Psoas muscle (tissue), 8 donors: ENCODE data around the gene ZNF814. TPM values are rescaled to one million over a fixed set of nuclear protein-coding genes. Genes with fewer than 3 reads are reported as not detected.
"Not testable (repeated sequence)": the region's sequence is repeated elsewhere in the genome, so short reads cannot be mapped to it uniquely, and the experiment has no call there.

ENCODE experiments used
- ATAC-seq, 4 donors: fragments of 200-7000 bp; cut with Tn5 transposase; one replicate each; pipeline ENCODE4 v1.9.1; 2020; ENCODE audit warnings: moderate library complexity in 3 of 4, mild to moderate bottlenecking in 2 of 4
- DNase-seq, 2 donors: peaks; one replicate each; pipeline ENCODE4 v3.0.0-alpha.2; 2020
- H3K27ac ChIP-seq: fragments of 200-600 bp; one replicate; pipeline ENCODE4 v1.8.0; 2022
- H3K27me3 ChIP-seq, 3 donors: fragments of 200-600 bp in 1 of 3; one replicate each; pipeline versions ENCODE4 v1.6.1 to v1.8.0; 2013 to 2022; ENCODE audit warnings: low read length in 2 of 3, mild to moderate bottlenecking in 2 of 3, moderate library complexity in 1 of 3; ENCODE audit not compliant: insufficient read depth in 3 of 3
- H3K36me3 ChIP-seq, 2 donors: fragments of 200-600 bp in 1 of 2; one replicate each; pipeline versions ENCODE4 v1.6.1 to v1.8.0; 2013 to 2022; ENCODE audit warnings: low read depth in 1 of 2, mild to moderate bottlenecking in 1 of 2, moderate library complexity in 1 of 2; ENCODE audit not compliant: insufficient read depth in 1 of 2
- H3K4me1 ChIP-seq: fragments of 200-600 bp; one replicate; pipeline ENCODE4 v1.8.0; 2022
- H3K4me3 ChIP-seq: fragments of 200-600 bp; one replicate; pipeline ENCODE4 v1.8.0; 2022; ENCODE audit warnings: mild to moderate bottlenecking
- H3K9me3 ChIP-seq: fragments of 200-600 bp; one replicate; pipeline ENCODE4 v1.8.0; 2022
- CTCF ChIP-seq: fragments of 200-600 bp; IDR thresholded peaks from one replicate; pipeline ENCODE4 v1.8.0; 2022; ENCODE audit warnings: antibody characterized with exemption
- WGBS, 3 donors: extraction: QIAGEN DNeasy Blood & Tissue Kit; methylation state at CpG; one replicate each; pipeline versions ENCODE4 v1.1.6 to v1.1.7; 2013; 5-methylcytosine and 5-hydroxymethylcytosine counted together
- intact Hi-C, 2 donors: fragments of 100-400 bp; cut with DNase I; formaldehyde crosslinking; loops; one replicate each; pipeline versions ENCODE4 v1.11.0 to v1.14.2; 2022
- polyA plus RNA-seq, 3 donors: library from polyadenylated mRNA; stranded (reverse); fragments of 200-250 nt; gene quantifications; one replicate each; pipeline ENCODE4 v1.2.3, GENCODE V29; 2013
- total RNA-seq, 4 donors: library from RNA; stranded (reverse); fragmentation: NEBNext Ultra II Directional in 2 of 4; extraction: Animal tissue kit (Norgen Biotek cat#: 25700) in 2 of 4; gene quantifications; one replicate each; pipeline versions ENCODE4 v1.2.1 to v1.2.4, GENCODE V29; 2021 to 2023
- donor health status: healthy with polysubstance abuse.
- donor health status: DM: no; HTN: no; CAD: no; lungs with moderate emphysema.
- donor health status: Bipolar disorder and iron deficiency.
- donor health status: healthy.
- donor health status: DM: yes; HTN: yes; CAD: no.
- donor health status: DM: no; HTN: no; CAD: no.
- donor health status: DM: no; HTN: no; CAD: no.
- donor health status: DM: yes; HTN: yes; CAD: no.

Gene ZNF814
- total and polyA plus RNA-seq, 7 donors, result 5.3 to 12.1 (median 8.6) TPM

- ATAC-seq, result no peak
- no peaks in the 10 kb centered on the region for H3K27me3 ChIP-seq
- intact Hi-C loops, result loop anchor here in 1 of 2 donors (10.0 kb wide), 1 partner anchor 190 kb away; the partner anchor contains the start of gene ZNF671
- H3K4me3 ChIP-seq, result no peak overlapping the region
- TF ChIP-seq CTCF, result no peak
- H3K36me3 ChIP-seq, result peaks cover 0 to 27% of the 10 kb centered on the region in 2 donors
- WGBS, 3 donors, result 92 to 98% (median 94%) methylated on average over 3 of the region's 3 CpGs
- peaks cover 12% of the 10 kb centered on the region for H3K9me3 ChIP-seq
- H3K27ac ChIP-seq, result no peak overlapping the region
- peaks cover 9% of the 10 kb centered on the region for H3K4me1 ChIP-seq
- DNase-seq, result no peak
These were observed 25.7 kb upstream of the ZNF814 start for GRCh38 chr19:57914531-57914930.

GRCh38 chr19:57907394-57907793 lies 18.6 kb upstream of the ZNF814 start:
- ATAC-seq (no peak), DNase-seq (no peak)
- WGBS, 3 donors, result 90 to 94% (median 94%) methylated on average over 3 of the region's 3 CpGs
- H3K27ac ChIP-seq, result no peak overlapping the region
- peaks cover 10% of the 10 kb centered on the region for H3K9me3 ChIP-seq
- H3K4me1 ChIP-seq, result no peaks in the 10 kb centered on the region
- H3K36me3 ChIP-seq, result peaks cover 3 to 42% of the 10 kb centered on the region in 2 donors
- no peaks in the 10 kb centered on the region for H3K27me3 ChIP-seq
- no peak for TF ChIP-seq CTCF
- no peak overlapping the region for H3K4me3 ChIP-seq
- intact Hi-C loops, result no loop called here

- no peak for TF ChIP-seq CTCF
- Histone ChIP-seq H3K4me1 (no peaks in the 10 kb centered on the region), H3K27me3 (no peaks in the 10 kb centered on the region), H3K27ac (no peak overlapping the region), H3K36me3 (peaks cover 3 to 24% of the 10 kb centered on the region in 2 donors), H3K9me3 (peaks cover 8% of the 10 kb centered on the region), H3K4me3 (no peak overlapping the region)
- intact Hi-C loops, result no loop called here
- ATAC-seq, result no peak
- WGBS, 3 donors, result 92 to 95% (median 93%) methylated on average over 6 of the region's 6 CpGs
- no peak for DNase-seq
These were observed 16.4 kb upstream of the ZNF814 start for GRCh38 chr19:57905258-57905657.

- Histone ChIP-seq H3K4me3 (no peak overlapping the region), H3K9me3 (peaks cover 8% of the 10 kb centered on the region), H3K4me1 (no peaks in the 10 kb centered on the region), H3K36me3 (peaks cover 3 to 16% of the 10 kb centered on the region in 2 donors), H3K27me3 (no peaks in the 10 kb centered on the region), H3K27ac (no peak overlapping the region)
- no peak for ATAC-seq
- TF ChIP-seq CTCF, result no peak
- no peak for DNase-seq
- 71 to 75% (median 71%) methylated on average over 7 of the region's 7 CpGs for WGBS, 3 donors
- intact Hi-C loops, result no loop called here
These were observed 14.9 kb upstream of the ZNF814 start for GRCh38 chr19:57903618-57904184.

- 57 to 68% (median 59%) methylated on average over 5 of the region's 5 CpGs for WGBS, 3 donors
- H3K27me3 ChIP-seq, result no peaks in the 10 kb centered on the region
- peaks cover 0 to 2% of the 10 kb centered on the region in 2 donors for H3K36me3 ChIP-seq
- H3K4me3 ChIP-seq, result no peak overlapping the region
- no peak for ATAC-seq
- no peak for TF ChIP-seq CTCF
- DNase-seq, result no peak
- no peak overlapping the region for H3K27ac ChIP-seq
- intact Hi-C loops, result no loop called here
- no peaks in the 10 kb centered on the region for H3K9me3 ChIP-seq
- no peaks in the 10 kb centered on the region for H3K4me1 ChIP-seq
These were observed 11.5 kb upstream of the ZNF814 start for GRCh38 chr19:57900311-57900710.

GRCh38 chr19:57890706-57891105 lies 1.9 kb upstream of the ZNF814 start:
- H3K4me1 ChIP-seq, DNase-seq, H3K27me3 ChIP-seq, intact Hi-C loops, H3K27ac ChIP-seq, H3K36me3 ChIP-seq, H3K9me3 ChIP-seq, ATAC-seq, H3K4me3 ChIP-seq: not testable (repeated sequence)
- WGBS, 3 donors, result 60 to 72% (median 70%) methylated on average over 3 of the region's 3 CpGs
